IgD-negative memory B cell (primary cell): ENCODE measurements around the gene RANBP9. TPM values are rescaled to one million over a fixed set of nuclear protein-coding genes. Genes with fewer than 3 reads are reported as not detected.

Source experiments
- H3K27ac Mint-ChIP-seq, 3 donors: one replicate each; pipeline ENCODE4 v1.8.0; 2020 to 2022; ENCODE audit warnings: mild to moderate bottlenecking in 3 of 3, mixed read lengths in 3 of 3, moderate library complexity in 1 of 3
- H3K27me3 Mint-ChIP-seq: one replicate; pipeline ENCODE4 v1.8.0; 2021; ENCODE audit warnings: mixed read lengths
- H3K36me3 Mint-ChIP-seq: one replicate; pipeline ENCODE4 v1.8.0; 2020; ENCODE audit warnings: mild to moderate bottlenecking, mixed read lengths
- H3K4me1 Mint-ChIP-seq, 3 donors: one replicate each; pipeline ENCODE4 v1.8.0; 2020 to 2022; ENCODE audit warnings: mixed read lengths in 3 of 3, mild to moderate bottlenecking in 1 of 3
- H3K4me3 Mint-ChIP-seq, 4 donors: one replicate each; pipeline ENCODE4 v1.8.0; 2020 to 2022; ENCODE audit warnings: mild to moderate bottlenecking in 4 of 4, mixed read lengths in 4 of 4, moderate library complexity in 3 of 4
- H3K9me3 Mint-ChIP-seq, 3 donors: one replicate each; pipeline ENCODE4 v1.8.0; 2020 to 2021; ENCODE audit warnings: mixed read lengths in 3 of 3, mild to moderate bottlenecking in 1 of 3
- polyA plus RNA-seq: library from polyadenylated mRNA; unstranded; fragments of 300-500 nt; fragmentation: Illumina TruSeq; gene quantifications from one replicate; pipeline ENCODE4 v1.2.3, GENCODE V29; 2021

RANBP9 gene
- polyA plus RNA-seq, 1 donor from 2014 or later: 2.4 TPM

- peaks cover 1% of the 10 kb centered on the region for H3K36me3 Mint-ChIP-seq
- no peaks in the 10 kb centered on the region for H3K9me3 Mint-ChIP-seq
- no peak overlapping the region for H3K4me3 Mint-ChIP-seq
- H3K27ac Mint-ChIP-seq: no peak overlapping the region
- peaks cover 51 to 55% (median 54%) of the 10 kb centered on the region in 3 donors for H3K4me1 Mint-ChIP-seq
- H3K27me3 Mint-ChIP-seq: no peaks in the 10 kb centered on the region
These were observed 50.0 kb downstream of the RANBP9 start for GRCh38 chr6:13661647-13662046.

- Mint-ChIP-seq H3K27me3 (no peaks in the 10 kb centered on the region), H3K27ac (no peak overlapping the region), H3K9me3 (no peaks in the 10 kb centered on the region), H3K4me3 (no peak overlapping the region), H3K36me3 (peaks cover 1% of the 10 kb centered on the region), H3K4me1 (peaks cover 48 to 51% (median 50%) of the 10 kb centered on the region in 3 donors)
These were observed 50.7 kb downstream of the RANBP9 start for GRCh38 chr6:13660893-13661292.

GRCh38 chr6:13660273-13660672, 51.4 kb downstream of the RANBP9 start:
- Mint-ChIP-seq H3K27ac (peak overlapping the region in 1 of 3 donors; percentile 21), H3K4me1 (peaks cover 47 to 49% (median 47%) of the 10 kb centered on the region in 3 donors), H3K36me3 (peaks cover 1% of the 10 kb centered on the region), H3K4me3 (peak overlapping the region in 1 of 4 donors; percentile 7), H3K27me3 (no peaks in the 10 kb centered on the region), H3K9me3 (no peaks in the 10 kb centered on the region)

GRCh38 chr6:13655700-13656099, 55.9 kb downstream of the RANBP9 start:
- Mint-ChIP-seq H3K36me3 (peaks cover 7% of the 10 kb centered on the region), H3K27me3 (no peaks in the 10 kb centered on the region), H3K4me1 (peaks cover 10 to 18% (median 16%) of the 10 kb centered on the region in 3 donors), H3K27ac (no peak overlapping the region), H3K9me3 (no peaks in the 10 kb centered on the region), H3K4me3 (no peak overlapping the region)

GRCh38 chr6:13654496-13654895, 57.1 kb downstream of the RANBP9 start:
- H3K9me3 Mint-ChIP-seq: no peaks in the 10 kb centered on the region
- no peak overlapping the region for H3K27ac Mint-ChIP-seq
- peaks cover 5 to 14% (median 10%) of the 10 kb centered on the region in 3 donors for H3K4me1 Mint-ChIP-seq
- no peak overlapping the region for H3K4me3 Mint-ChIP-seq
- H3K36me3 Mint-ChIP-seq: peaks cover 9% of the 10 kb centered on the region
- no peaks in the 10 kb centered on the region for H3K27me3 Mint-ChIP-seq

GRCh38 chr6:13653296-13653695, 58.3 kb downstream of the RANBP9 start:
- Mint-ChIP-seq H3K9me3 (no peaks in the 10 kb centered on the region), H3K36me3 (peaks cover 9% of the 10 kb centered on the region), H3K4me3 (no peak overlapping the region), H3K4me1 (peaks cover 5 to 10% (median 7%) of the 10 kb centered on the region in 3 donors), H3K27me3 (no peaks in the 10 kb centered on the region), H3K27ac (no peak overlapping the region)

GRCh38 chr6:13649393-13649792, 62.2 kb downstream of the RANBP9 start:
- no peaks in the 10 kb centered on the region for H3K27me3 Mint-ChIP-seq
- peak overlapping the region in 1 of 3 donors; percentile 6 for H3K27ac Mint-ChIP-seq
- no peak overlapping the region for H3K4me3 Mint-ChIP-seq
- no peaks in the 10 kb centered on the region for H3K9me3 Mint-ChIP-seq
- H3K4me1 Mint-ChIP-seq: peaks cover 0 to 5% (median 2%) of the 10 kb centered on the region in 3 donors
- peaks cover 9% of the 10 kb centered on the region for H3K36me3 Mint-ChIP-seq

GRCh38 chr6:13648850-13649249, 62.8 kb downstream of the RANBP9 start:
- no peak overlapping the region for H3K27ac Mint-ChIP-seq
- H3K27me3 Mint-ChIP-seq: no peaks in the 10 kb centered on the region
- H3K4me3 Mint-ChIP-seq: no peak overlapping the region
- H3K9me3 Mint-ChIP-seq: no peaks in the 10 kb centered on the region
- peaks cover 9% of the 10 kb centered on the region for H3K36me3 Mint-ChIP-seq
- H3K4me1 Mint-ChIP-seq: peaks cover 0 to 5% (median 2%) of the 10 kb centered on the region in 3 donors

GRCh38 chr6:13643125-13643524, 68.5 kb downstream of the RANBP9 start:
- Mint-ChIP-seq H3K27ac (no peak overlapping the region), H3K36me3 (peaks cover 4% of the 10 kb centered on the region), H3K4me3 (no peak overlapping the region), H3K4me1 (peaks cover 0 to 5% (median 2%) of the 10 kb centered on the region in 3 donors), H3K9me3 (no peaks in the 10 kb centered on the region), H3K27me3 (no peaks in the 10 kb centered on the region)

- no peak overlapping the region for H3K27ac Mint-ChIP-seq
- no peaks in the 10 kb centered on the region for H3K9me3 Mint-ChIP-seq
- H3K27me3 Mint-ChIP-seq: no peaks in the 10 kb centered on the region
- H3K4me1 Mint-ChIP-seq: peaks cover 2 to 18% (median 6%) of the 10 kb centered on the region in 3 donors
- H3K36me3 Mint-ChIP-seq: peaks cover 6% of the 10 kb centered on the region
- H3K4me3 Mint-ChIP-seq: no peak overlapping the region
These were observed 70.3 kb downstream of the RANBP9 start for GRCh38 chr6:13641315-13641714.

- Mint-ChIP-seq H3K27me3 (no peaks in the 10 kb centered on the region), H3K36me3 (peaks cover 8% of the 10 kb centered on the region), H3K27ac (no peak overlapping the region), H3K9me3 (no peaks in the 10 kb centered on the region), H3K4me3 (no peak overlapping the region), H3K4me1 (peaks cover 5 to 21% (median 10%) of the 10 kb centered on the region in 3 donors)
These were observed 73.0 kb downstream of the RANBP9 start for GRCh38 chr6:13638626-13639025.

GRCh38 chr6:13638014-13638413, 73.6 kb downstream of the RANBP9 start:
- Mint-ChIP-seq H3K9me3 (no peaks in the 10 kb centered on the region), H3K36me3 (peaks cover 8% of the 10 kb centered on the region), H3K27me3 (no peaks in the 10 kb centered on the region), H3K27ac (no peak overlapping the region), H3K4me3 (no peak overlapping the region), H3K4me1 (peaks cover 5 to 17% (median 10%) of the 10 kb centered on the region in 3 donors)

- Mint-ChIP-seq H3K9me3 (no peaks in the 10 kb centered on the region), H3K27ac (peak overlapping the region in 1 of 3 donors; percentile 68), H3K4me1 (peaks cover 5 to 16% (median 10%) of the 10 kb centered on the region in 3 donors), H3K4me3 (no peak overlapping the region), H3K36me3 (peaks cover 6% of the 10 kb centered on the region), H3K27me3 (no peaks in the 10 kb centered on the region)
These were observed 75.5 kb downstream of the RANBP9 start for GRCh38 chr6:13635948-13636658.

GRCh38 chr6:13633343-13633742, 78.3 kb downstream of the RANBP9 start:
- no peak overlapping the region for H3K4me3 Mint-ChIP-seq
- no peak overlapping the region for H3K27ac Mint-ChIP-seq
- peaks cover 3% of the 10 kb centered on the region for H3K36me3 Mint-ChIP-seq
- H3K4me1 Mint-ChIP-seq: peaks cover 8 to 17% (median 16%) of the 10 kb centered on the region in 3 donors
- H3K9me3 Mint-ChIP-seq: no peaks in the 10 kb centered on the region
- no peaks in the 10 kb centered on the region for H3K27me3 Mint-ChIP-seq

- Mint-ChIP-seq H3K27ac (peak overlapping the region in 1 of 3 donors; percentile 57), H3K27me3 (no peaks in the 10 kb centered on the region), H3K9me3 (no peaks in the 10 kb centered on the region), H3K4me1 (peaks cover 0 to 7% (median 4%) of the 10 kb centered on the region in 3 donors), H3K4me3 (no peak overlapping the region), H3K36me3 (peaks cover 1% of the 10 kb centered on the region)
These were observed 81.1 kb downstream of the RANBP9 start for GRCh38 chr6:13630499-13630898.
